Stimulated activated naive B cell treated with anti-CD40 and anti-IgM and Interleukin-4, amounts not matched to agents 10 μg/mL and 1 μg/mL and 100 μg/mL, for 72 hours (primary cell): ENCODE measurements around the gene PAX7.

Source experiments
- ATAC-seq, 2 donors: fragments of 150-1000 bp; cut with Tn5 transposase; replicated peaks; 2 replicates each; pipeline ENCODE4 v1.10.0; 2021; ENCODE audit warnings: moderate library complexity in 1 of 2
- DNase-seq: peaks from one replicate; pipeline ENCODE4 v3.0.0; 2021
- H3K27ac Mint-ChIP-seq: one replicate; pipeline ENCODE4 v1.8.0; 2022; ENCODE audit warnings: mild to moderate bottlenecking, mixed read lengths
- H3K27me3 Mint-ChIP-seq, 2 donors: one replicate each; pipeline ENCODE4 v1.8.0; 2022; ENCODE audit warnings: mixed read lengths in 2 of 2
- H3K36me3 Mint-ChIP-seq, 2 donors: one replicate each; pipeline ENCODE4 v1.8.0; 2022; ENCODE audit warnings: mixed read lengths in 2 of 2, mild to moderate bottlenecking in 1 of 2
- H3K4me1 Mint-ChIP-seq, 2 donors: one replicate each; pipeline ENCODE4 v1.8.0; 2022; ENCODE audit warnings: mixed read lengths in 2 of 2, mild to moderate bottlenecking in 1 of 2
- H3K4me3 Mint-ChIP-seq, 2 donors: one replicate each; pipeline ENCODE4 v1.8.0; 2022; ENCODE audit warnings: mild to moderate bottlenecking in 2 of 2, mixed read lengths in 2 of 2, moderate library complexity in 1 of 2
- H3K9me3 Mint-ChIP-seq, 2 donors: one replicate each; pipeline ENCODE4 v1.8.0; 2022; ENCODE audit warnings: mixed read lengths in 2 of 2, mild to moderate bottlenecking in 1 of 2

Gene PAX7

DNA sequence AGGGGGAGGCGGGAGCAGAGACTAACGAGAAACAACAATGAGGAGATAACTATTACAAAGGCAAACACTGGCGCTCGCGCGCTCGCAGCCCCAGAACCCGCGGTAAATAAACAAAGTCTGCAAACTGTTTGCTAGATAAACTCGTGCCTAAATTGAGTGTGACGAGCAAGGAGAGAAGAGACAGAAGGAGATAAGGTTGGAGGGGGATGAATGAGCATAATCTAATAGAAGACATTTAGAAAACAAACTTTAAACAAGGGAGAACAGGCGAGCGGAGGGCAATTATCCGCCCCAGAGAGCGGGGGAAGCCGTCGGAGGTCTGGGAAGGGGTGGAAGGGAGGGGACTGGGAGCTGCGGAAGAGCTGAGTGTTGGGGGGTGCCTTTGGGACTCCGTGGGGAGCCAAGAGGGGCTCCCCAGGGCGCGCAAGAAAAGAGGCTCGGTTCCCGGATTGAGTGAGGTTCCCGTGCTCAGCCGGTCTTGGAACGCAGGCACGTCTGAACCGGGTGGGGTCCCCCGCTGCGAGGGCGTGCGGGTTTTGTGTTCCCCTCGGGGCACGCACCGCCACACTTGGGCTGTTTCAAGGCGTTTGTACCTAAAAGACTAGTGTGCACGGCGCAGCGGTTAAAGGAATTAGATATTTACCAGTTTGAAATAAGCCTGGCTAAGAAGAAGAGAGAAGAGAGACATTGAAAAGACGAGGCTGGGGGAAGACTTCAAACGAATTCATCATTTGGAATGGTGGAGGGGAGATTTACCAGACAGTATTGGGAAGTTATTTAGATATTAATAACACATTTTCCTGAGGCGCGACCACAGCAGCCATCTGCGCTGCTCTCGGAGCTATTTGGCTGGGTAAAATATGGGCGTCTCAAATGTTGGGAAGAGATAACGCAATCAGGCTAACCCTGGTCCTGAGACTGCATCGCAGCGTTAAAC, 10.6 kb downstream of the PAX7 start:
- H3K9me3 Mint-ChIP-seq = no peaks in the 10 kb centered on the region
- H3K27me3 Mint-ChIP-seq = peaks cover 91% of the 10 kb centered on the region in 2 donors
- peak overlapping the region; percentile 37 to 55 for H3K4me3 Mint-ChIP-seq
- no peak for ATAC-seq
- peaks cover 12 to 28% of the 10 kb centered on the region in 2 donors for H3K4me1 Mint-ChIP-seq
- H3K27ac Mint-ChIP-seq = peak overlapping the region; percentile 78
- DNase-seq = no peak
- peaks cover 2 to 4% of the 10 kb centered on the region in 2 donors for H3K36me3 Mint-ChIP-seq

GRCh38 chr1:18642278-18643095, 11.8 kb downstream of the PAX7 start:
- peaks cover 86 to 87% of the 10 kb centered on the region in 2 donors for H3K27me3 Mint-ChIP-seq
- H3K9me3 Mint-ChIP-seq = no peaks in the 10 kb centered on the region
- peaks cover 2 to 4% of the 10 kb centered on the region in 2 donors for H3K36me3 Mint-ChIP-seq
- H3K4me1 Mint-ChIP-seq = peaks cover 12 to 25% of the 10 kb centered on the region in 2 donors
- H3K27ac Mint-ChIP-seq = peak overlapping the region; percentile 85
- DNase-seq (no peak), ATAC-seq (no peak)
- peak overlapping the region; percentile 23 to 69 for H3K4me3 Mint-ChIP-seq

GRCh38 chr1:18643154-18644012, 12.7 kb downstream of the PAX7 start:
- peak overlapping the region; percentile 78 for H3K27ac Mint-ChIP-seq
- no peak for DNase-seq
- H3K9me3 Mint-ChIP-seq = no peaks in the 10 kb centered on the region
- peaks cover 85 to 86% of the 10 kb centered on the region in 2 donors for H3K27me3 Mint-ChIP-seq
- H3K4me3 Mint-ChIP-seq = peak overlapping the region; percentile 28 to 69
- H3K36me3 Mint-ChIP-seq = peaks cover 2 to 4% of the 10 kb centered on the region in 2 donors
- no peak for ATAC-seq
- H3K4me1 Mint-ChIP-seq = peaks cover 12 to 25% of the 10 kb centered on the region in 2 donors

DNA sequence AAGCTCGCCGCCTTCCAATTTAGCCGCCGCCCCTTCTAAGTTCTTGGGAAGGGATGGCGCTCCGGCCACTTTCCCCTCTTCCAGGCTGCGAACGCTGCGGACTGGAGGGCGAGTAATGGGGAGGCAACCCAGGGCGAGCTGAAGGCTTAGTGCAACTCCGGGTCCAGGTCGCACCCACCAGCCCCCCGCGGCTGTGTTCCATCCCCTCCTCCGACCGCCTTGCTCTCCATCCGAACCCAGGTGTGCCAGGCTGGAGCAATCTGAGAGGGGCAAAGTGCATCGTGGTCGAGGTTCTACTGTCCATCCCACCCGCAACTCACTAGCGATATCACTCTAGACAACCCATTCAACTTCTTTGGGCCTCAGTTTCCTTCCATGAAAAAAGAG, 13.4 kb downstream of the PAX7 start:
- H3K36me3 Mint-ChIP-seq = peaks cover 2 to 4% of the 10 kb centered on the region in 2 donors
- DNase-seq (no peak), ATAC-seq (no peak)
- H3K27ac Mint-ChIP-seq = no peak overlapping the region
- no peak overlapping the region for H3K4me3 Mint-ChIP-seq
- peaks cover 85 to 86% of the 10 kb centered on the region in 2 donors for H3K27me3 Mint-ChIP-seq
- H3K4me1 Mint-ChIP-seq = peaks cover 12 to 25% of the 10 kb centered on the region in 2 donors
- no peaks in the 10 kb centered on the region for H3K9me3 Mint-ChIP-seq

- Mint-ChIP-seq H3K4me3 (peak overlapping the region in 1 of 2 donors; percentile 4), H3K4me1 (peaks cover 10 to 25% of the 10 kb centered on the region in 2 donors), H3K27ac (peak overlapping the region; percentile 10), H3K9me3 (no peaks in the 10 kb centered on the region), H3K36me3 (peaks cover 2 to 4% of the 10 kb centered on the region in 2 donors), H3K27me3 (peaks cover 86% of the 10 kb centered on the region in 2 donors)
- ATAC-seq (no peak), DNase-seq (no peak)
Measured at GRCh38 chr1:18644446-18644845, 13.8 kb downstream of the PAX7 start.

DNA sequence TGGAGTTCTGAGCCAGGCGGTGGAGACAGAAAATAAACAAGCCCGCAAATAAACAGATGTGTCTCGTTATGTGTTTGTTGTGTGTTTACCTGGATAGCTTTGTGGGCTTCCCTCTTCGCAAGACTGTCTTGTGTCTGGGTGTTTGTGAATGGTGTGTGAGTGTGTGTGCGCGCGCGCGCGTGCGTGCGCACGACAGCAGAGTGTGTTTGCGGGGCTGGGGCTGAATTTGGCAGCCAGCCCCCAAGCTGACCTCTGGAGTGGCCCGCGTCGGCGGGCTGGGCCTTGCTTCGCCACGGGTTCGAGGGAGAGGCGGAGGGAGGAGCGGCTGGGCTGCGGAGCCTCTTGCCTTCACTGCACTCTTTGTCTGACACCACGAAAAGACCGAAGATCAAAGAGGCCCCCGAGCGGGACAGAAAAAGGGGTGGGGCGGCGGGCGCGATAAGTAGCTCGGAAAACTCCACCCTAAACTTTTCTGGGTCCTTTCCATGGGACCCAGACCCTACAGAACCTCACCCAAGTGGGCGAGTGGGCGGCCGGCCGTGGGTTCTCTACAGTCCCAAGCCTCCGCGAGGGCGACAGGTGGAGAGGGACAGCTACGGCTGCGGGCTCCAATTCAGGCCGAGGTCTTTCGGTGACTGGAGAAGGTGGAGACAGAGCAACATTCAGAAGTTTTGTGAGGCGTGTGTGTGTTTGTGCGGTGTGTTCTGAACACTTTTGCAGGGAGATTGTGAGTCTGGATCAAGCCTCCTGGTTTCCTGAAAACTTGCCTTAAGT, 14.5 kb downstream of the PAX7 start:
- H3K4me3 Mint-ChIP-seq = no peak overlapping the region
- H3K27ac Mint-ChIP-seq = peak overlapping the region; percentile 10
- peaks cover 2 to 4% of the 10 kb centered on the region in 2 donors for H3K36me3 Mint-ChIP-seq
- ATAC-seq (no peak), DNase-seq (no peak)
- H3K9me3 Mint-ChIP-seq = no peaks in the 10 kb centered on the region
- peaks cover 10 to 22% of the 10 kb centered on the region in 2 donors for H3K4me1 Mint-ChIP-seq
- peaks cover 86% of the 10 kb centered on the region in 2 donors for H3K27me3 Mint-ChIP-seq

- Mint-ChIP-seq H3K9me3 (no peaks in the 10 kb centered on the region), H3K4me3 (no peak overlapping the region), H3K27me3 (peaks cover 86% of the 10 kb centered on the region in 2 donors), H3K27ac (no peak overlapping the region), H3K36me3 (peaks cover 2 to 4% of the 10 kb centered on the region in 2 donors), H3K4me1 (peaks cover 8 to 16% of the 10 kb centered on the region in 2 donors)
- no peak for DNase-seq
- no peak for ATAC-seq
Measured at GRCh38 chr1:18645747-18646090, 15.1 kb downstream of the PAX7 start.

DNA sequence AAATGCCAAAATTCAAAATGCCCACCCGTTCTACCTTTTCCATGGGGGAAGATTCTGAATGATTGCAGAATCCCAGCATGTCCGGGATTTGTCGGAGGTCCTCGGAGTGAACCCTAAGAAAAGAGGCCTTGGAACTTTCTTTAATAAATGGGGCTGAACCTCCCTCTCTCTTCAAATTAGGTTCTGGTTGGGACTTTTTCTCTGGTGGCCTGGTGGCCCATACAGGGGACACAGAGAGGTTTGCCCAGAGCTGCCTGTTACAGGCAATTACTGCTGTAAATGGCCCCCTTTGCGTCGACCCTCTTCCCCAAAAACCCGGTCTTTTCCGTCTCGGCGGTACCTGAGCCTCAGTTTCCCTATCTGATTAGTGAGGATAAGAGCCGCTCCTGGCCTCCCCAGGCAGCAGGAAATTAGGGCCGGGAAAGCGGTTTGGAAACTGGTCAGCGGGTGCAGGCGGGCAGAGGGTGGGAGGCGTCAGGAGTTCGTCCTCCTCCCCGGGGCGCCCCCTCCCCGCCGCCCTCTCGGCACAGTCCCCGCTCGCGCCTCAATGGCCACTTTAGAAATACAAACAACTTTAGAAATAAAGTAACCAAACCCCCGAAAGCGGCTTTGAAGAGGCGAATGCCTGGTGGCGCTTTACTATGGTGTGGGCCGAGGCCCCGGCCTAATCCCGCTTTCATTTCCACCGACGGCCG, 15.6 kb downstream of the PAX7 start:
- H3K36me3 Mint-ChIP-seq = peaks cover 0 to 4% of the 10 kb centered on the region in 2 donors
- peaks cover 8 to 16% of the 10 kb centered on the region in 2 donors for H3K4me1 Mint-ChIP-seq
- no peak overlapping the region for H3K4me3 Mint-ChIP-seq

DNA sequence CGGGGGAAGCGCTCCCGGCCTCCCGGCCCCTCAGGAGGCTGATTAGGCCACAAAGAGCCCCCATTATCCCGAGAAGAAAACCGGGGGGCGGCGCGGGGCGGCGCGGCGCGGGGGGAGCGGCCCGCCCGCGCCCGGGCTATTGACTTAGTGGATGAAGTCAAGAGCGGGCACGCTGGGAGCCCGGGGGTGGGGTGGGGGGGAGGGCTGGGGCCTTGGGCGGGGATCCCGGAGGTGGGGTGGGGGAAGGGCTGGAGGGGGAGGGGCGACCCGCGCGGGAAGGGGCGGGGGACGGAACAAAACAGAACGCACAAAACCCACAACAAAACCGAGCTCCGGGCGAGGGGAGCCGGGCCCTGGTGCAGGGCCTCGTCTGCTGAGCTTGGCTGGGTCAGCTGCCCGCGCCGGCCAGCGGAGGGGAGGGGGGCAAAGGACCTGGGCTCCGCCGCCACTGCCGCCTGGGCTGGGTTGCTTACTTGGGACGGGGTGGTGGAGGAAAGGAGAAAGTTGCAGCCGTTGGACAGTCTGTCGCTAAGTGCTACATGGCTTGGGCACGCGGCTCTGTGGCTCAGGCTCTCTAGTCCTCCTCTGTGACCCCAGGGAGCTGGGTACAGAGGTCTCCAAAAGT, 16.3 kb downstream of the PAX7 start:
- Mint-ChIP-seq H3K4me1 (peaks cover 10 to 16% of the 10 kb centered on the region in 2 donors), H3K4me3 (no peak overlapping the region), H3K36me3 (peaks cover 0 to 4% of the 10 kb centered on the region in 2 donors), H3K27ac (no peak overlapping the region), H3K9me3 (no peaks in the 10 kb centered on the region), H3K27me3 (peaks cover 83 to 86% of the 10 kb centered on the region in 2 donors)
- ATAC-seq = no peak
- no peak for DNase-seq

More for the DNA sequence above, 15.6 kb downstream of the PAX7 start:
- ATAC-seq (no peak), DNase-seq (no peak)
- Mint-ChIP-seq H3K27me3 (peaks cover 86% of the 10 kb centered on the region in 2 donors), H3K27ac (peak overlapping the region; percentile 43), H3K9me3 (no peaks in the 10 kb centered on the region)

DNA sequence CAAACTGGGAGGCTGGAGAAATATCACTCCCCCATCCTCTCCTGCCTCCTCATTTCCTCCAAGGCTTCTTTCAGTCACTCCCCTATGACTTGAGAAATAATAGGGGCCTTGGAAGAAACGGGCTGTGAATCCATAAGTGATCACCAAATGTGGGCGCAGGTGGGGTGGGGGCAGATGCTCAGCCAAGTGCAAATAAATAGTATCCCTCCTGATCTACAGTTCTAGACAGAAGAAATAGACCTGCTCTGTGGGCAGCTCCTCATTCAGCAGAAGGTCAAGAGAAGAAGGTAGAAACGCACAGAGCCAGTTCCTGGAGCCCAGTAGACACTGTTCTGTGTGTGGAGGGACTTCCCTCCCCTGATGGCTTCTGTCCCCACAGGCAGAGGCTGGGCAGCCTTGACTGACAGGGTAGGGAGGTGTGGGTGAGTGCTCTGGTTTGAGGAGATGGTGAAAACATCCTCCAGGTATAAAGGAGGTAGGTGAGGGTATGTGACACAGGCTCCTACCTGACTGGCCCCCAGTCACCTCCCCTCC, 17.1 kb downstream of the PAX7 start:
- Mint-ChIP-seq H3K36me3 (peaks cover 0 to 4% of the 10 kb centered on the region in 2 donors), H3K4me1 (peaks cover 10 to 16% of the 10 kb centered on the region in 2 donors), H3K27me3 (peaks cover 84 to 89% of the 10 kb centered on the region in 2 donors), H3K4me3 (no peak overlapping the region), H3K27ac (no peak overlapping the region), H3K9me3 (no peaks in the 10 kb centered on the region)
- DNase-seq (no peak), ATAC-seq (no peak)

- Mint-ChIP-seq H3K36me3 (no peaks in the 10 kb centered on the region), H3K9me3 (no peaks in the 10 kb centered on the region), H3K27ac (no peak overlapping the region), H3K4me3 (no peak overlapping the region), H3K27me3 (peaks cover 80 to 88% of the 10 kb centered on the region in 2 donors), H3K4me1 (peaks cover 4 to 6% of the 10 kb centered on the region in 2 donors)
- ATAC-seq (no peak), DNase-seq (no peak)
Measured at GRCh38 chr1:18649693-18650370, 19.2 kb downstream of the PAX7 start.

GRCh38 chr1:18651713-18652112, 21.1 kb downstream of the PAX7 start:
- no peaks in the 10 kb centered on the region for H3K9me3 Mint-ChIP-seq
- peaks cover 82 to 91% of the 10 kb centered on the region in 2 donors for H3K27me3 Mint-ChIP-seq
- DNase-seq (no peak), ATAC-seq (no peak)
- no peak overlapping the region for H3K27ac Mint-ChIP-seq
- peaks cover 0 to 2% of the 10 kb centered on the region in 2 donors for H3K4me1 Mint-ChIP-seq
- no peaks in the 10 kb centered on the region for H3K36me3 Mint-ChIP-seq
- no peak overlapping the region for H3K4me3 Mint-ChIP-seq
